ENCODE results near the gene PLEKHM3. TPM values are rescaled to one million over a fixed set of nuclear protein-coding genes. Genes with fewer than 3 reads are reported as not detected.
"Not testable (repeated sequence)": the region's sequence is repeated elsewhere in the genome, so short reads cannot be mapped to it uniquely, and the experiment has no call there.

PLEKHM3 gene
- total RNA-seq, 1 experiment from 2014 or later, result 6.5 TPM

DNA sequence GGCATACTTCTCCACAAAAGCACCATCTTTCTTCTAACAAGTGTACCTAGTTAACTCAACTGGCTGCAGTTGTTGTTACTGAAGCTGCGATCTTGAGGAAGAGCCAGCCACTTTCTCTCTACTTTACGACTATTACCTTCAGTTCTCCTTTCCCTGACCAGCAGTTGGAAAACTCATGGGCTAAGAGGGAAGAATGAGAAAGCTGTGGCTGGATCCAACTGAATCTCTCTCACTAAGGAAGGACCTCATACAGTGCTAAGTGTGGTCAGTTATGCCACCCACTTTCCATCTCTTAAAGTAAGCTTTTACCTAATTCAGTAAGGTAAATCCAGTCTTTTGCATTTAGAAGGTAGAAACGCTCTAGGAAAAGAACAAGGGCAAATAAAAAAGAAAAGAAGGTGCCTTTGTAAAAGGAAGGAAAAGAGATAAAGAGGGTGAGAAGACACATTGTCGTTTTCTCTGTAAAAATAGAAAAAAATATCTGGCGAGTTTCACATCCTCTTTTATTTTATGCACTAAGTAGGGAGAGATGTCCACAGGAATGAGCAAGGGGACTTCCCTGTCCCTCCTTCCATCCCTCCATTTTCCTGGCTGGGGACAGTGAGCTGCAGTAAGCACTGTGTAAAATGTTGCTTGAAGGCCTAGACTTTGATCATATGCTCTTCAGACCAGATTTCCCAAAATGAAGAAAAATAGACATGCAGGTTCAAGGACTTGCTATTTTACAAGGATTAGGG lies 73.4 kb downstream of the PLEKHM3 start:
- Histone ChIP-seq H3K4me3 (ENCODE audit: low read depth, low read length, poor library complexity, severe bottlenecking) (no peak overlapping the region), H3K4me1 (ENCODE audit: insufficient read depth, low read length, poor library complexity, severe bottlenecking) (no peaks in the 10 kb centered on the region), H3K36me3 (ENCODE audit: insufficient read depth, low read length, poor library complexity, severe bottlenecking) (no peaks in the 10 kb centered on the region), H3K27me3 (replicated peaks; ENCODE audit: insufficient read depth, low read depth, low read length, poor library complexity) (no peaks in the 10 kb centered on the region), H3K27ac (ENCODE audit: low read depth, low read length, poor library complexity, severe bottlenecking) (no peak overlapping the region), H3K9me3 (ENCODE audit: low read depth, low read length, poor library complexity, severe bottlenecking) (no peaks in the 10 kb centered on the region)
- no peak for DNase-seq (ENCODE audit: low spot score)
- no TSS peak for BruUV-seq (replicated peaks)
- TF ChIP-seq EZH2 (IDR thresholded peaks at IDR 0.05; ENCODE audit: borderline replicate concordance, low read depth, low read length, poor library complexity, severe bottlenecking), result no peak
- no peak for TF ChIP-seq CTCF (conservative IDR thresholded peaks at IDR 0.05; ENCODE audit: low read depth, low read length)
- ChIA-PET CTCF (no interaction called here), POLR2A (ENCODE audit: low non-redundant PET) (no interaction called here)
- intact Hi-C loops (cut with micrococcal nuclease; ENCODE audit: unreplicated experiment), result no loop called here

GRCh38 chr2:207950761-207951114 lies 74.6 kb downstream of the PLEKHM3 start:
- no peak overlapping the region for H3K4me3 ChIP-seq (ENCODE audit: low read depth, low read length, poor library complexity, severe bottlenecking)
- intact Hi-C loops (cut with micrococcal nuclease; ENCODE audit: unreplicated experiment), result no loop called here
- BruUV-seq (replicated peaks), result no TSS peak
- H3K36me3 ChIP-seq (ENCODE audit: insufficient read depth, low read length, poor library complexity, severe bottlenecking), result no peaks in the 10 kb centered on the region
- ChIA-PET POLR2A (ENCODE audit: low non-redundant PET) (no interaction called here), CTCF (no interaction called here)
- no peaks in the 10 kb centered on the region for H3K4me1 ChIP-seq (ENCODE audit: insufficient read depth, low read length, poor library complexity, severe bottlenecking)
- no peak overlapping the region for H3K27ac ChIP-seq (ENCODE audit: low read depth, low read length, poor library complexity, severe bottlenecking)
- DNase-seq (ENCODE audit: low spot score), result no peak
- H3K27me3 ChIP-seq (replicated peaks; ENCODE audit: insufficient read depth, low read depth, low read length, poor library complexity), result no peaks in the 10 kb centered on the region
- TF ChIP-seq EZH2 (IDR thresholded peaks at IDR 0.05; ENCODE audit: borderline replicate concordance, low read depth, low read length, poor library complexity, severe bottlenecking) (no peak), CTCF (conservative IDR thresholded peaks at IDR 0.05; ENCODE audit: low read depth, low read length) (no peak)
- H3K9me3 ChIP-seq (ENCODE audit: low read depth, low read length, poor library complexity, severe bottlenecking), result no peaks in the 10 kb centered on the region

DNA sequence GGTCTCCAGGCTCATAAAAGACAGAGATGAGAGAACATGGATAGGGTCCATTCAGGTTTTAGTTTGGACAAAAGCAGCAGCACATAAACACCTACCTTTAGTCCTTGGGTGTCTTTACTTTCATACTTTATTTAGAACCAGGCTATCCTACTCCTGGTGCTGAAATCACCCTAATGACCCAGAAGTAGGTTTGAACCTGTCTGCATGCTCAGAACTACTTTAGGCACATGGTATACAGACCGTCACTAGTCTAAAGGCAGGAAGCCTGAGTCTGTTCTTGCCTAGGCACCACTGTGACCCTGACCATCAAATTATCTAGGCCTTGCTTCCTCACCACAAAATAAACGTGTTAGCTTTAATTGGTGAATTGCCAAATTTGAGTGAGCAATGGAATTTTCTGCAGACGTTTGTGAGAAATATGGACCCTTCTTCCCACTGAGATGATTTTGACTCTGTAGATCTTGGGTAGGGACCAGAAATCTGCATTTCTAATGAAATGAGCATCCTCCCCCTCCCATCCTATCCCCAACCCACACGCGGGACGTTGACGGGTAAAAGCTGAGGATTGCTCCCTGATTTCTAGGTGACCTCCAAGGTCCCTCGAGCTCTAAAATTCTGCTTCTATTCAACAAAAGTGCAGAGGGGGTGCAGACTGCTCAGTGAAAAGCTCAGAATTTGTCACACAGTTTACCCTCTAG lies 75.1 kb downstream of the PLEKHM3 start:
- BruUV-seq (replicated peaks), result no TSS peak
- H3K27ac ChIP-seq (ENCODE audit: low read depth, low read length, poor library complexity, severe bottlenecking), result no peak overlapping the region
- no peak for DNase-seq (ENCODE audit: low spot score)
- TF ChIP-seq EZH2 (IDR thresholded peaks at IDR 0.05; ENCODE audit: borderline replicate concordance, low read depth, low read length, poor library complexity, severe bottlenecking), result no peak
- TF ChIP-seq CTCF (conservative IDR thresholded peaks at IDR 0.05; ENCODE audit: low read depth, low read length), result no peak
- H3K36me3 ChIP-seq (ENCODE audit: insufficient read depth, low read length, poor library complexity, severe bottlenecking), result no peaks in the 10 kb centered on the region
- POLR2A ChIA-PET (ENCODE audit: low non-redundant PET), result interaction anchor here (0.7 kb wide), 1 partner anchor 373 kb away, joined by 3 read pairs; no protein-coding TSS in a partner anchor
- intact Hi-C loops (cut with micrococcal nuclease; ENCODE audit: unreplicated experiment), result no loop called here
- CTCF ChIA-PET, result no interaction called here
- no peak overlapping the region for H3K4me3 ChIP-seq (ENCODE audit: low read depth, low read length, poor library complexity, severe bottlenecking)
- H3K4me1 ChIP-seq (ENCODE audit: insufficient read depth, low read length, poor library complexity, severe bottlenecking), result no peaks in the 10 kb centered on the region
- no peaks in the 10 kb centered on the region for H3K27me3 ChIP-seq (replicated peaks; ENCODE audit: insufficient read depth, low read depth, low read length, poor library complexity)
- H3K9me3 ChIP-seq (ENCODE audit: low read depth, low read length, poor library complexity, severe bottlenecking), result no peaks in the 10 kb centered on the region

GRCh38 chr2:207949245-207949644 lies 76.1 kb downstream of the PLEKHM3 start:
- POLR2A ChIA-PET (ENCODE audit: low non-redundant PET); H3K4me1 ChIP-seq (ENCODE audit: insufficient read depth, low read length, poor library complexity, severe bottlenecking); BruUV-seq (replicated peaks): not testable (repeated sequence)

More at GRCh38 chr2:207949245-207949644, 76.1 kb downstream of the PLEKHM3 start:
- H3K9me3 ChIP-seq (ENCODE audit: low read depth, low read length, poor library complexity, severe bottlenecking); H3K27ac ChIP-seq (ENCODE audit: low read depth, low read length, poor library complexity, severe bottlenecking); intact Hi-C loops (cut with micrococcal nuclease; ENCODE audit: unreplicated experiment); H3K4me3 ChIP-seq (ENCODE audit: low read depth, low read length, poor library complexity, severe bottlenecking); CTCF ChIA-PET; H3K36me3 ChIP-seq (ENCODE audit: insufficient read depth, low read length, poor library complexity, severe bottlenecking); DNase-seq (ENCODE audit: low spot score); H3K27me3 ChIP-seq (replicated peaks; ENCODE audit: insufficient read depth, low read depth, low read length, poor library complexity): not testable (repeated sequence)

Data from A673 (cell line).